GM18870 (cell line): Measurements from ENCODE around the gene IFI30.

Experiments used
- ATAC-seq: cut with Tn5 transposase; IDR thresholded peaks from one replicate; pipeline ENCODE4 v1.9.1; 2021; ENCODE audit warnings: moderate library complexity; ENCODE audit not compliant: unreplicated experiment

IFI30 gene

GRCh38 chr19:18173572-18174288 is at the start of gene IFI30:
Gene IFI30 (plus strand): TSS chr19:18173813. CDS start chr19:18173842, 29 bp downstream.
- ATAC-seq: peak; percentile 33

DNA sequence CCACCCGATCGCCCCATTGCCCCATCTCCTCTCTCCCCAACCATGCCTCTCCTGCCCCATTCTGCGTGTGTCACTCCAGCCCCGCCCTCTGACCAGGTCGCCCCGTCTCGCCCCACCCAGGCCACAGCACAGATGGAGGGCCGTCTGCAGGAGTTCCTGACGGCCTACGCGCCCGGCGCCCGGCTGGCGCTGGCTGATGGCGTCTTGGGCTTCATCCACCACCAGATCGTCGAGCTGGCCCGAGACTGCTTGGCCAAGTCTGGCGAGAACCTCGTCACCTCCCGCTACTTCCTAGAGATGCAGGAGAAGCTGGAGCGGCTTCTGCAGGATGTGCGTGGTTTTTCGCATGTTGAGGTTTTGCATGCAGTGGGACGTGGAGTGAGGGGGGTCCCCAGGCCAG is 49.8 kb upstream of the IFI30 start:
- no peak for ATAC-seq

DNA sequence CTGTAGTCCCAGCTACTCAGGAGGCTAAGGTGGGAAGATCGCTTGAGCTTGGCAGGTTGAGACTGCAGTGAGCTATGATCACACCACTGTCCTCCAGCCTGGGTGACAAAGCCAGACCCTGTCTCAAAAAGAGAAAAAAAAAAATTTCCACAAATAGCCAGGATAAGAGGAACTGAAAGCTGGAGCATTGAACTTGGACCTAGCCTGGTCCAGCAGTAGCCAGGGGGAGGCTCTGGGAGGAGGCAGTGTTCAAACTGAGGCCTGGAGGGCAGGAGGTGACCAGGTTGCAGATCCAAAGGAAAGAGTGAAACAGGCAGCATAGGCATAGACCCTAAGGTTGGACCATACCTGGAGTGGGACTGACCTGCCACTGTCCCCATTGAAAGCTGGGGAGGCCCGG is 47.5 kb upstream of the IFI30 start:
- no peak for ATAC-seq

- ATAC-seq: no peak
Measured at GRCh38 chr19:18128044-18128443, 45.6 kb upstream of the IFI30 start.

GRCh38 chr19:18128805-18129204 is 44.8 kb upstream of the IFI30 start:
- no peak for ATAC-seq

GRCh38 chr19:18130523-18131242 is 42.9 kb upstream of the IFI30 start:
- no peak for ATAC-seq

GRCh38 chr19:18131841-18132596 is 41.6 kb upstream of the IFI30 start:
- no peak for ATAC-seq

DNA sequence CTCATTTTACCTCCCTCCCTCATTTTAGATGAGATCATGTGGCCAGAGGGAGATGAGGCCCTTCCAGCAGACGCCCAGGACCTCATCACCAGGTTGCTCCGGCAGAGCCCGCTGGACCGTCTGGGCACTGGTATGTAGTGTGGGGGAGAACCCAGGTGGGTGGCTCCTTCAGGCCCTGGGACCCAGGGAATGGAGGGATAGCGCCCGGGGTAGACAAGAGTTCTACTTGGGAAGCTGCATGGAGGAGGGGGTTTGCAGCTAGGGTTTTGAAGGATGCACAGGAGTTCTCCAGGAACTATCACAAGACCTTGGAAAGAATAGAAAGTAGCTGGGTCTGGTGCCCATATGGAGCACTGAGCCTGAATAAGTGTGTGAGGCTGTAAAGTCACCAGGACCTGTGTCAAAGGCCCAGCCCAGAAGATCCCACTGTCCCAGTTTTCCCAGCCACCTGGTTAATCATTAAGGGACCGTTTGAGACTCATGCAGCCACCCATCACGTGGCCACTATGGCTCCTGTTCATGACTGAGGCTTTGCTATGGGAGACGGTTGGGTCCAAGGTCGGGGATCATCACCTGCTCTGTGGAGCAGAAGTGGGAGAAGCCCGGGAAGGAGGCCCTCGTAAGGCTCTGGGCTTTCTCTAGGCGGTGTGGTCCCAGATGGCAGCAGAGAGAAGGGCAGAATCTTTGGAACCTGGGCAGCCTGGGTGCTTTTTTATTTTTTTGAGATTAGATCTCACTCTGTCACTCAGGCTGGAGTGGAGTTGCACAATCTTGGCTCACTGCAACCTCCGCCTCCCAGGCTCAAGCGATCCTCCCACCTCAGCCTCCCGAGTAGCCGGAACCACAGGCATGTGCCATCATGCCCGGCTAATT is 37.7 kb upstream of the IFI30 start:
- no peak for ATAC-seq

DNA sequence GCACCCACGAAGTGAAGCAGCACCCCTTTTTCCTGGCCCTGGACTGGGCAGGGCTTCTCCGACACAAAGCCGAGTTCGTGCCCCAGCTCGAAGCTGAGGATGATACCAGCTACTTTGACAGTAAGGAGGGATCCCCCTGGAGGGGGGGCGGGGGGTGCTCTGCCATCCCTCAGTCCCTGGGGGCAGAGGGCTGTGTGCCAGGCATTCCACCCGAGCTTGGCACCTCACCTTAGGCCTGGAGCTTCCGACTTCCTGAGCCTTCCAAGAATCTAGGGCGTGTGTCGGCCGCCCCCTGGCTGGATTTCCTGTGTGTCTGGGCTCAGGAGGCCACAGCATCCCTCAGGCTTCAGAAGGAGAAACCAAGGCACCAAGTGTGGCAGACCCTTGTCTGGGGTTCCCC is 36.4 kb upstream of the IFI30 start:
- ATAC-seq: no peak

DNA sequence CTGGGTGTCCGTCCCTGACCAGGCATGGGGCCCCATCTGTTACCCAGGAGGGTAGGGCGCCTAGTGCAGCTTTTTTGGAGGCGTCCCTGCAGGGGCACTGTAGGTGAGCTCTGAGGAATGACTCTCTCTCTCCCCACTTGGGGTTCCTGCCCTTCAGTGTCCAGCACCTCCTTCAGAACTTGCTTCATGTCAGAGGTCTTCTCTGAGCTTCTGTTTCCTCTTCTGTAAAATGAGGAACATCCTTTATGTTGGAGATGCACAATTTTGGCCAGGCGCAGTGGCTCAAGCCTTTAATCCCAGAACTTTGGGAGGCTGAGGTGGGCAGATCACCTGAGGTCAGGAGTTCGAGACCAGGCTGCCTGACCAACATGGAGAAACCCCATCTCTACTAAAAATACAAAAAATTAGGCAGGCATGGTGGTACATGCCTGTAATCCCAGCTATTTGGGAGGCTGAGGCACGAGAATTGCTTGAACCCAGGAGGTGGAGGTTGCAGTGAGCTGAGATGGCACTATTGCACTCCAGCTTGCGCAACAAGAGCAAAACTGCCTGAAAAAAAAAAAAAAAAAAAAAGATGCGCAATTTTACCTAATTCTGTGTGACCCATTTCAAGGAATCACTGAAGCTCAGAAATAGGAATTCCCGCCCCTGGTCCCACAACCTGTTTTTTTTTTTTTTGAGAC is 35.8 kb upstream of the IFI30 start:
- ATAC-seq: no peak

DNA sequence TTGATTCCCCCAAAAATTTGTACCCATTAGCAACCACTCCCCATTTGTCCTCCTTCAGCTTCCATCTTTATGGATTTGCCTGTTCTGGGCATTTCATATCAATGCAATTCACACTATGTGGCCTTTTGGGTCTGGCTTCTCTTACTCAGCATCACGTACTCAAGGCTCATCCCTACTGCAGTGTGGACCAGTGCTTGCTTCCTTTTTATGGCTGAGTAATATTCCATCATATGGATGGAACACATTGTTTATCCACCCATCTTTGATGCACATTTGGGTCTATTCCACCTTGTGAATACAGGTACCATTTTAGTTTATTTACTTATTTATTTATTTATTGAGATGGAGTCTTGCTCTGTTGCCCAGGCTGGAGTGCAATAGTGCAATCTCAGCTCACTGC is 33.1 kb upstream of the IFI30 start:
- ATAC-seq: no peak

DNA sequence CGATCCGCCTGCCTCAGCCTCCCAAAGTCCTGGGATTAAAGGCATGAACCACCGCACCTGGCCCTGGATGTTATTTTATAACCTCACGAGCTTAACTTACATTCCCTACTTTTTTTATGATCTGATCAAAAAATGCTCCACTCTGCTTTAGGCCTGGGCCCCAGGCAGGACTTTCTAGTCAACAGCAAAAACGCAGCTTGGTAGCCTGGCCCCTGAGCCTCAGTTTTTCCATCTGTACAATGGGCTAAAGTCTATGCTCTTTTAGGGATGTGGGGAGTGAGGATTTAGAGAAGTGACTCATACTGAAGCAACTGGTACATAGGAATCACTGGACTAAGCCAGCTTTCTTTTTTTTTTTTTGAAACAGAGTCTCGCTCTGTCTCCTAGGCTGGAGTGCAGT is 32.6 kb upstream of the IFI30 start:
- ATAC-seq: no peak

DNA sequence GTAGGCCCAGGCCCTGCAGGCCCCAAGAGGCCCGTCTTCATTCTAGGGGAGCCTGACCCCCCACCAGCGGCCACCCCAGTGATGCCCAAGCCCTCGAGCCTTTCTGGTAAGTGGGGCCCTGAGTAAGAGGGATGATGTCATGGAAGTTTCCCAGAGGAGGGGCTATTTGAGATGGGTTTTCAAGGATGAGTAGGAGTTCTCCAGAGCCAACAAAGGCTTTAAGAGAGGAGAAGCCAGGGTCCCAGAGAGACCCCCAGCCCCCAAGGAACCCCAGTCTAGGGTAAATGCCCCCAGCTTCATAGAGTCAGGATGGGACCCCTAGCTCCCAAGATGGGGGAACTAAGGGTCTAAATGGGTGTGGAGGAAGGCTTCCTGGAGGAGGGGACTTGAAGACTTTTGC is 29.7 kb upstream of the IFI30 start:
- ATAC-seq: no peak

DNA sequence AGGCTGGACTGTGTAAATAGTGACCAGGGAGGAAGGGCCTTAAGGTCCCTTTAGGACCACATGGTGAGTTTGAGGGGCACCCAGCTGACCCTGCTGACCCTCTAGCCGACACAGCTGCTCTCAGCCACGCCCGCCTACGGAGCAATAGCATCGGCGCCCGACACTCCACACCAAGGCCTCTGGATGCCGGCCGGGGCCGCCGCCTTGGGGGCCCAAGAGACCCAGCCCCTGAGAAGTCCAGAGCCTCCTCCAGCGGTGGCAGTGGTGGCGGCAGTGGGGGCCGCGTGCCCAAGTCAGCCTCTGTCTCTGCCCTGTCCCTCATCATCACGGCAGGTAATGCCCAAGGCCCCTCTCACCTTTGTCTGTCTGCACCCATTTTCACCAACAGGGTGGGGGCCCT is 29.3 kb upstream of the IFI30 start:
- no peak for ATAC-seq

- ATAC-seq: no peak
Measured at GRCh38 chr19:18144906-18145305, 28.7 kb upstream of the IFI30 start.

- ATAC-seq: no peak
Measured at GRCh38 chr19:18145391-18145999, 28.1 kb upstream of the IFI30 start.

DNA sequence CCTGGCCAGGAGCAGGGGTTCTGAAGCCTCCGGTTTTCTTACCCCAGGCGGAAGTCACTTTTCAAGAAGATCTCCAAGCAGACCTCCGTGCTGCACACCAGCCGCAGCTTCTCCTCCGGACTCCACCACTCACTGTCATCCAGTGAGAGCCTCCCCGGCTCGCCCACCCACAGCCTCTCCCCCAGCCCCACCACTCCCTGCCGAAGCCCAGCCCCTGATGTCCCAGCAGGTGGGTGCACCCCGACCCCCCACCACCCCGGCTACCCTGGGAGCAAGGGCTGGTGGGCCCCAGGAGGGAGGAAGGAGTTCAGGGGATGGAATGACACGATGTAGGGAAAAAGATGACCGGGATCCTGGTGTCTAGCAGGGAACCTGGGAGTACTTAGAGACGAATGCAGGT is 26.2 kb upstream of the IFI30 start:
- ATAC-seq: no peak

- ATAC-seq: no peak
Measured at GRCh38 chr19:18149596-18149975, 24.0 kb upstream of the IFI30 start.

GRCh38 chr19:18150776-18151624 is 22.6 kb upstream of the IFI30 start:
- no peak for ATAC-seq
